Measurements from ENCODE around the gene PHLPP1. TPM values are rescaled to one million over a fixed set of nuclear protein-coding genes. Genes with fewer than 3 reads are reported as not detected.
"Not testable (repeated sequence)": the region's sequence is repeated elsewhere in the genome, so short reads cannot be mapped to it uniquely, and the experiment has no call there.

Gene PHLPP1
- total RNA-seq, 1 donor from 2014 or later = 13.3 TPM

- no peaks in the 10 kb centered on the region for H3K79me2 ChIP-seq (ENCODE audit: insufficient read depth, low read length)
- Mint-ChIP-seq H3K27me3 (ENCODE audit: low read depth, unreplicated experiment) (no peaks in the 10 kb centered on the region), H3K9me3 (ENCODE audit: unreplicated experiment) (peaks cover 27% of the 10 kb centered on the region), H3K4me1 (ENCODE audit: low read depth, unreplicated experiment) (no peaks in the 10 kb centered on the region), H3K4me3 (ENCODE audit: unreplicated experiment) (no peak overlapping the region), H3K27ac (ENCODE audit: unreplicated experiment) (no peak overlapping the region), H3K36me3 (ENCODE audit: low read depth, unreplicated experiment) (peaks cover 5% of the 10 kb centered on the region)
- H3K4me2 ChIP-seq (ENCODE audit: low read length) = no peak overlapping the region
- DNase-seq (ENCODE audit: low read depth) (no peak), FAIRE-seq (no peak)
- no peak overlapping the region for H3K27ac ChIP-seq (ENCODE audit: low read depth, low read length)
- TF ChIP-seq CTCF (IDR thresholded peaks at IDR 0.05; ENCODE audit: insufficient read depth, low read depth, low read length) = no peak
- TF ChIP-seq EZH2 (IDR thresholded peaks at IDR 0.05; ENCODE audit: insufficient read depth, low read length) = no peak
- no peak overlapping the region for H2AFZ ChIP-seq (ENCODE audit: low read depth, low read length)
- no peaks in the 10 kb centered on the region for H3K36me3 ChIP-seq (ENCODE audit: insufficient read depth, low read length)
- no peak overlapping the region for H3K4me3 ChIP-seq (ENCODE audit: insufficient read depth, low read depth, low read length)
- no peaks in the 10 kb centered on the region for H3K27me3 ChIP-seq (ENCODE audit: insufficient read depth, low read length)
- no peaks in the 10 kb centered on the region for H3K4me1 ChIP-seq (ENCODE audit: insufficient read depth, low read length)
- peaks cover 12% of the 10 kb centered on the region for H3K9me3 ChIP-seq (ENCODE audit: insufficient read depth, low read depth, low read length)
- no peaks in the 10 kb centered on the region for H4K20me1 ChIP-seq (ENCODE audit: insufficient read depth, low read length)
- no peak overlapping the region for H3K9ac ChIP-seq (ENCODE audit: low read length)
Observed at GRCh38 chr18:62693659-62694058, 21.7 kb upstream of the PHLPP1 start.

GRCh38 chr18:62697636-62698035 is 17.7 kb upstream of the PHLPP1 start:
- H4K20me1 ChIP-seq (ENCODE audit: insufficient read depth, low read length) = no peaks in the 10 kb centered on the region
- Mint-ChIP-seq H3K36me3 (ENCODE audit: low read depth, unreplicated experiment) (peaks cover 2% of the 10 kb centered on the region), H3K27me3 (ENCODE audit: low read depth, unreplicated experiment) (no peaks in the 10 kb centered on the region), H3K9me3 (ENCODE audit: unreplicated experiment) (peaks cover 4% of the 10 kb centered on the region), H3K27ac (ENCODE audit: unreplicated experiment) (no peak overlapping the region), H3K4me3 (ENCODE audit: unreplicated experiment) (no peak overlapping the region), H3K4me1 (ENCODE audit: low read depth, unreplicated experiment) (no peaks in the 10 kb centered on the region)
- DNase-seq (ENCODE audit: low read depth) (no peak), FAIRE-seq (no peak)
- no peaks in the 10 kb centered on the region for H3K9me3 ChIP-seq (ENCODE audit: insufficient read depth, low read depth, low read length)
- H3K27me3 ChIP-seq (ENCODE audit: insufficient read depth, low read length) = no peaks in the 10 kb centered on the region
- H3K4me1 ChIP-seq (ENCODE audit: insufficient read depth, low read length) = no peaks in the 10 kb centered on the region
- no peaks in the 10 kb centered on the region for H3K79me2 ChIP-seq (ENCODE audit: insufficient read depth, low read length)
- no peak overlapping the region for H3K27ac ChIP-seq (ENCODE audit: low read depth, low read length)
- no peak overlapping the region for H3K4me3 ChIP-seq (ENCODE audit: insufficient read depth, low read depth, low read length)
- no peak overlapping the region for H2AFZ ChIP-seq (ENCODE audit: low read depth, low read length)
- H3K36me3 ChIP-seq (ENCODE audit: insufficient read depth, low read length) = no peaks in the 10 kb centered on the region
- no peak overlapping the region for H3K4me2 ChIP-seq (ENCODE audit: low read length)
- no peak for TF ChIP-seq CTCF (IDR thresholded peaks at IDR 0.05; ENCODE audit: insufficient read depth, low read depth, low read length)
- TF ChIP-seq EZH2 (IDR thresholded peaks at IDR 0.05; ENCODE audit: insufficient read depth, low read length) = no peak
- no peak overlapping the region for H3K9ac ChIP-seq (ENCODE audit: low read length)

GRCh38 chr18:62702259-62702658 is 13.1 kb upstream of the PHLPP1 start:
- FAIRE-seq = no peak
- no peaks in the 10 kb centered on the region for H3K9me3 ChIP-seq (ENCODE audit: insufficient read depth, low read depth, low read length)
- no peak overlapping the region for H3K27ac Mint-ChIP-seq (ENCODE audit: unreplicated experiment)
- no peaks in the 10 kb centered on the region for H3K4me1 ChIP-seq (ENCODE audit: insufficient read depth, low read length)
- H3K4me3 ChIP-seq (ENCODE audit: insufficient read depth, low read depth, low read length) = no peak overlapping the region
- no peak overlapping the region for H2AFZ ChIP-seq (ENCODE audit: low read depth, low read length)
- H3K9me3 Mint-ChIP-seq (ENCODE audit: unreplicated experiment) = peaks cover 3% of the 10 kb centered on the region
- no peaks in the 10 kb centered on the region for H3K36me3 Mint-ChIP-seq (ENCODE audit: low read depth, unreplicated experiment)
- H3K4me2 ChIP-seq (ENCODE audit: low read length) = no peak overlapping the region
- no peak overlapping the region for H3K4me3 Mint-ChIP-seq (ENCODE audit: unreplicated experiment)
- no peak overlapping the region for H3K9ac ChIP-seq (ENCODE audit: low read length)
- H3K36me3 ChIP-seq (ENCODE audit: insufficient read depth, low read length) = no peaks in the 10 kb centered on the region
- TF ChIP-seq CTCF (IDR thresholded peaks at IDR 0.05; ENCODE audit: insufficient read depth, low read depth, low read length) (no peak), EZH2 (IDR thresholded peaks at IDR 0.05; ENCODE audit: insufficient read depth, low read length) (no peak)
- H3K27me3 ChIP-seq (ENCODE audit: insufficient read depth, low read length) = no peaks in the 10 kb centered on the region
- no peaks in the 10 kb centered on the region for H4K20me1 ChIP-seq (ENCODE audit: insufficient read depth, low read length)
- H3K79me2 ChIP-seq (ENCODE audit: insufficient read depth, low read length) = no peaks in the 10 kb centered on the region
- H3K27ac ChIP-seq (ENCODE audit: low read depth, low read length) = no peak overlapping the region
- H3K4me1 Mint-ChIP-seq (ENCODE audit: low read depth, unreplicated experiment) = no peaks in the 10 kb centered on the region
- no peaks in the 10 kb centered on the region for H3K27me3 Mint-ChIP-seq (ENCODE audit: low read depth, unreplicated experiment)
- no peak for DNase-seq (ENCODE audit: low read depth)

GRCh38 chr18:62706879-62707278 is 8.5 kb upstream of the PHLPP1 start:
- not testable (repeated sequence) for H3K36me3 Mint-ChIP-seq (ENCODE audit: low read depth, unreplicated experiment)

More at GRCh38 chr18:62706879-62707278, 8.5 kb upstream of the PHLPP1 start:
- H3K9me3 Mint-ChIP-seq (ENCODE audit: unreplicated experiment); H4K20me1 ChIP-seq (ENCODE audit: insufficient read depth, low read length); H3K4me2 ChIP-seq (ENCODE audit: low read length); H3K79me2 ChIP-seq (ENCODE audit: insufficient read depth, low read length); H3K4me3 ChIP-seq (ENCODE audit: insufficient read depth, low read depth, low read length); H3K27ac ChIP-seq (ENCODE audit: low read depth, low read length); H3K4me3 Mint-ChIP-seq (ENCODE audit: unreplicated experiment); H3K27me3 ChIP-seq (ENCODE audit: insufficient read depth, low read length); H3K9ac ChIP-seq (ENCODE audit: low read length); H3K27me3 Mint-ChIP-seq (ENCODE audit: low read depth, unreplicated experiment); FAIRE-seq; H3K27ac Mint-ChIP-seq (ENCODE audit: unreplicated experiment); H2AFZ ChIP-seq (ENCODE audit: low read depth, low read length); H3K4me1 Mint-ChIP-seq (ENCODE audit: low read depth, unreplicated experiment); H3K9me3 ChIP-seq (ENCODE audit: insufficient read depth, low read depth, low read length); DNase-seq (ENCODE audit: low read depth); H3K4me1 ChIP-seq (ENCODE audit: insufficient read depth, low read length); H3K36me3 ChIP-seq (ENCODE audit: insufficient read depth, low read length): not testable (repeated sequence)

Measured in astrocyte (in vitro differentiated cells and primary cell).